Bronchial epithelial cell (primary cell): ENCODE data around the gene DEF6. TPM values are rescaled to one million over a fixed set of nuclear protein-coding genes. Genes with fewer than 3 reads are reported as not detected.

Experiments
- DNase-seq: peaks from one replicate; pipeline ENCODE4 v3.0.0-alpha.2; 2010; ENCODE audit warnings: low read depth
- FAIRE-seq: peaks from 2 replicates; lab custom pipeline; 2011; peaks lifted over from hg19 to GRCh38; lab: Jason Lieb, UNC
- H3K27me3 ChIP-seq: 2 replicates; pipeline ENCODE4 v1.5.1; 2011; ENCODE audit warnings: low read length; ENCODE audit not compliant: control insufficient read depth, insufficient read depth
- H3K36me3 ChIP-seq: 2 replicates; pipeline ENCODE4 v1.5.1; 2011; ENCODE audit warnings: low read length; ENCODE audit not compliant: control insufficient read depth, insufficient read depth
- H3K4me3 ChIP-seq: 2 replicates; pipeline ENCODE4 v1.5.1; 2011; ENCODE audit warnings: mild to moderate bottlenecking, low read depth, low read length, control low read depth
- total RNA-seq: library from RNA; depleted of rRNA; stranded (reverse); fragments of >200 nt; gene quantifications from 2 replicates; pipeline ENCODE4 v1.2.1, GENCODE V29; 2014
- TF ChIP-seq, protein P1 (sequence below): IDR thresholded peaks from 2 replicates; pipeline ENCODE4 v1.5.1; 2011; ENCODE audit warnings: mild to moderate bottlenecking, moderate library complexity, low read length, control low read depth, inconsistent platforms; ENCODE audit not compliant: insufficient read depth, severe bottlenecking

Gene DEF6
- total RNA-seq, 1 donor from 2014 or later: 25.0 TPM

DNA sequence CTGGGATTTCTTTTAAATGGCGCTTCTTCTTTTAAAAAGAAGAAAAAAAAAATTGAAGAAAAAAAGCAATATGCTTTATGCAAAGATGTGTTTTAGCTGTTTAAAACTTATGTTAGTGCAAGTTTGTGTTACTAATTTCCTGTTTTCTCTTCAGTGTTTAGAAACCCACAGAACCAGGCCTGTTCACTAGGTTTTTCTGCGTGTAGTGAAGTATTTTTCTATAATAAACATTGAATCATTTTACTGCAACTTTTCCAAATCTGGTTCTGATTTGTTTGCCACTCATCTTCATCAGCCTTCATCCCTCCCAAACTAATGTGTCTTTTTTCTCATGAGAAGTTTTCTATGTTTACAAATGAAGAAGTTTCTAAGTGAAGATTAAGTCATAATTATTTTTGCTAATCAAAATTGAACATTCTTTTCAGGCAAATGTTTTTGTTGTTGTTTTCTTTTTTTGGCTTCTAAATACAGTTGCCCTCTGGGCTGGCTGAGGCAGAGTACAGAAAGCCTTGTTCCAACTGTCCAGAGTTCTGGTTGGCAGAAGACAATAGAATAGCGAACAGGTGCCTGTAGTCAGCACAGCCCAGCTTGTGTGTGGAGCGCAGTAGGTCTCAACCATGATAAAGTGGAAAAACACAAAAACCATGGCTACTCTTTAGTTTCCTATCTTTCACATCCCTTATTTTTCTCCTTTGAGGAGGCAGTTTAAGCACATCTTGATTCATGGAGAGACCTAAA lies 23.6 kb upstream of the DEF6 start:
- FAIRE-seq (no peak), DNase-seq (no peak)
- Histone ChIP-seq H3K4me3 (no peak overlapping the region), H3K27me3 (no peaks in the 10 kb centered on the region), H3K36me3 (peaks cover 1% of the 10 kb centered on the region)
- TF ChIP-seq, protein P1, sequence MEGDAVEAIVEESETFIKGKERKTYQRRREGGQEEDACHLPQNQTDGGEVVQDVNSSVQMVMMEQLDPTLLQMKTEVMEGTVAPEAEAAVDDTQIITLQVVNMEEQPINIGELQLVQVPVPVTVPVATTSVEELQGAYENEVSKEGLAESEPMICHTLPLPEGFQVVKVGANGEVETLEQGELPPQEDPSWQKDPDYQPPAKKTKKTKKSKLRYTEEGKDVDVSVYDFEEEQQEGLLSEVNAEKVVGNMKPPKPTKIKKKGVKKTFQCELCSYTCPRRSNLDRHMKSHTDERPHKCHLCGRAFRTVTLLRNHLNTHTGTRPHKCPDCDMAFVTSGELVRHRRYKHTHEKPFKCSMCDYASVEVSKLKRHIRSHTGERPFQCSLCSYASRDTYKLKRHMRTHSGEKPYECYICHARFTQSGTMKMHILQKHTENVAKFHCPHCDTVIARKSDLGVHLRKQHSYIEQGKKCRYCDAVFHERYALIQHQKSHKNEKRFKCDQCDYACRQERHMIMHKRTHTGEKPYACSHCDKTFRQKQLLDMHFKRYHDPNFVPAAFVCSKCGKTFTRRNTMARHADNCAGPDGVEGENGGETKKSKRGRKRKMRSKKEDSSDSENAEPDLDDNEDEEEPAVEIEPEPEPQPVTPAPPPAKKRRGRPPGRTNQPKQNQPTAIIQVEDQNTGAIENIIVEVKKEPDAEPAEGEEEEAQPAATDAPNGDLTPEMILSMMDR: no peak

DNA sequence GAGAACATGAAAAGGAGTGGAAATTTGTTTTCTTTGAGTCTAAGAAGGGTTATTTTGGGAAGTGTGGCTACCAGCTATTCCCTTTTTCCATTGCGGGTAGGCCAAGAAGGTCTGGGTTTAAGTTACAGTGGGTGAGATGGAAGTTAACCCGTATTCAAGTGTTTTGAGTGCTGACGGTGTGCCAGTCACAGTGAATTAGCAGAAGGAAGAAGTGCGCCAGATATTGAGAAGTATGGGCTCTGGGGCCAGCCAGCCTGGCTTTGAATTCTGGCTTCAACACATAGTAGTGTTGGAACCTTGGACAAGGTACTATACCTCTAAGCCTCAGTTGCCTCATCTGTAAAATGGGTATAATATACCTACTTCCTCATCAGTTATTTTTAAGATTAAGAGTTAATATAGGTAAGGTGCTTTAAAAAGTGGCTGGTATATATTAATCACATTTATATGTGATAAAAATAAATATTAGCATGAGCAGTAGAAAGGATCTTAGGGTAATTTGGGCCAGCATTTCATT lies 21.8 kb upstream of the DEF6 start:
- TF ChIP-seq, protein P1: no peak
- H3K4me3 ChIP-seq: no peak overlapping the region
- H3K36me3 ChIP-seq: no peaks in the 10 kb centered on the region
- FAIRE-seq (no peak), DNase-seq (no peak)
- H3K27me3 ChIP-seq: no peaks in the 10 kb centered on the region

DNA sequence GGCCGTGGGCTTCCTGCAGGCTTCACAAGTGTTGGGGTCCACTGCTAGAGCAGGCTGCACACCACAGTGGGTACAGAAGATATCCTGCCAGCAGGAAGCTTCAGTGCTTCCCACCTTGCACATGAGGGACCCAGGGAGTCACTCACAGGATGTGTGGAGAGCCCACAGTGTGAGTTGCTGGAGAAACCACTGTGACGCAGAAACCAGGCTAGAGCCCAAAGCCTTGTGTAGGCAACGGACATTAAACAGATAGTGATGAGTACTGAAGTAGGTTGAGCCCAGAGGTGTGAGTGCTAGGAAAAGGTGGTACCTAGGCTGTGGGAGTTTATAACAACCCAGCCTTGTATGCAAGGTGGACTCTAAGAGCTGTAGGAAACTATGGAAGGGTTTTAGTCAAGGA lies 18.9 kb upstream of the DEF6 start:
- no peaks in the 10 kb centered on the region for H3K27me3 ChIP-seq
- FAIRE-seq: no peak
- peaks cover 2% of the 10 kb centered on the region for H3K36me3 ChIP-seq
- H3K4me3 ChIP-seq: no peak overlapping the region
- no peak for DNase-seq
- TF ChIP-seq, protein P1: no peak

DNA sequence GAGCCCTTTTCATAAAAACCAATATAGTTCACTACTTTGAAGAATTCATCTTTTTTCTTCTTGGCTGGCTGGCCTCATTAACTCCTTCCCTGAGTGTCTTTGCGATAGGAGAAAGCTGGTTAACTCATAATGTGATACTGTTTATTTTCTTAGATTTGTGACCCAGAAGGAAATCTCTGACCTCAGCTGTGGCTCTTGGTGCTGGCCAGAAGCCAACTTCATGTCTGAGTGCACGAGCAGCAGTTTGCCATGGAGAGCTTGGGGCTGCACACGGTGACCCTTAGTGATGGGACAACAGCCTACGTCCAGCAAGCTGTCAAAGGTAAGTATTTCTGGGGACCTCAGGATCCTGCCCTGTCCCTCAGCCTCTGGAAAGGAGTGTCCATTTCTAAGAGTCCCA lies 16.7 kb upstream of the DEF6 start:
- FAIRE-seq: no peak
- no peak for DNase-seq
- Histone ChIP-seq H3K27me3 (no peaks in the 10 kb centered on the region), H3K36me3 (peaks cover 4% of the 10 kb centered on the region), H3K4me3 (no peak overlapping the region)
- TF ChIP-seq, protein P1: no peak

DNA sequence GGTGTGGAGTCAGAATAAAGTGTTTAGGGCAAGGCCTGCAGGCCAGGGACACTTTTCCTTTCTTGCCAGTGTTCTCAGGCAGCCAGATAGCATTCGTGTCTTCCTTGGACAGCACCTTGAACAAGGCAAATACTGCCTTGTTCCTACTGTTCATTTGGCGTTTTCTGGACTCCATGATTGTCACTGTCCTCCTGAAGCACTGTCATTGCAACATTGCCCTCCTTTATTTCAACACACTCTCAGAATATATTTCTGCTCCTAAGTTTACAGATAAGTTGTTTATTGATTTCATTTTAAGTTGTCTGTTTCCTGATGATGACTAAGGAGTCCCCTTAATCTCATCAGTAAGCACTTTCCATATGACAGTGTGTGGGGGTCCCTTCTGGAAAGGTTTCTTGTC lies 15.1 kb upstream of the DEF6 start:
- FAIRE-seq (no peak), DNase-seq (no peak)
- Histone ChIP-seq H3K27me3 (no peaks in the 10 kb centered on the region), H3K4me3 (no peak overlapping the region), H3K36me3 (peaks cover 9% of the 10 kb centered on the region)
- TF ChIP-seq, protein P1: no peak

DNA sequence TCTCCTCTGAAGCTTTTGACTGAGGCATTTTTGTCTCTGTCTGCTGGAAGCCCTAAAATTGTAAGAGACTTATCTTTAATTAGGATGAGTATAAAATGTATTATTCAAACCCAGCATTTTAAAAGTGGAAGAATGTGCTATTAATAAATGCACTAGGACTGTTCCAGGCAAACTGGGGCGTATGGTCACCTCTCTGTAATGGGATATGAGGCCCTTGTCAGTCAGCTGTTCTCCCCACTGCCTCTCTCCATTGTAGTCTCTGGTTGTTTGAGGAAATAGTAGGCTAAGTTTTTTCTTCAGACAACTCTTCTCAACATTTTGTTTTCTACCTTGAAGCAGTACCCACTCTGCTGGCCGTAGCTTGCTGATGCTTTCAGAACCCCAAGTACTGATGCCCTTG lies 14.3 kb upstream of the DEF6 start:
- Histone ChIP-seq H3K4me3 (no peak overlapping the region), H3K27me3 (no peaks in the 10 kb centered on the region), H3K36me3 (peaks cover 14% of the 10 kb centered on the region)
- FAIRE-seq: no peak
- TF ChIP-seq, protein P1: no peak
- DNase-seq: no peak
